ENCODE data around the gene YEATS4.
A peak's percentile ranks its signal among the peaks of the same experiment; 100 is the strongest.
"Not testable (repeated sequence)": the region's sequence is repeated elsewhere in the genome, so short reads cannot be mapped to it uniquely, and the experiment has no call there.

YEATS4 gene

GRCh38 chr12:69359531-69360347, at the start of gene YEATS4:
TSS of gene YEATS4 (plus strand) at chr12:69359743. CDS start at chr12:69359973, 230 bp downstream.
- peak; percentile 79 for DNase-seq
- Mint-ChIP-seq H3K27me3 (ENCODE audit: low read depth, poor library complexity) (peaks cover under 1% of the 10 kb centered on the region), H3K4me3 (peak within 1 kb of the TSS; percentile 92), H3K27ac (peak within 1 kb of the TSS; percentile 98), H3K9me3 (no peaks in the 10 kb centered on the region), H3K4me1 (peaks cover 29% of the 10 kb centered on the region), H3K36me3 (ENCODE audit: low read depth) (peaks cover 27% of the 10 kb centered on the region)
- TF ChIP-seq CTCF (IDR thresholded peaks at IDR 0.05) = no peak

GRCh38 chr12:69313209-69313608, 46.3 kb upstream of the YEATS4 start:
- no peak for TF ChIP-seq CTCF (IDR thresholded peaks at IDR 0.05)
- no peak overlapping the region for H3K4me3 Mint-ChIP-seq
- peaks cover 7% of the 10 kb centered on the region for H3K27me3 Mint-ChIP-seq (ENCODE audit: low read depth, poor library complexity)
- DNase-seq = no peak
- H3K4me1 Mint-ChIP-seq = no peaks in the 10 kb centered on the region
- no peak overlapping the region for H3K27ac Mint-ChIP-seq
- H3K36me3 Mint-ChIP-seq (ENCODE audit: low read depth) = no peaks in the 10 kb centered on the region
- H3K9me3 Mint-ChIP-seq = peaks cover 50% of the 10 kb centered on the region

- not testable (repeated sequence) for H3K36me3 Mint-ChIP-seq (ENCODE audit: low read depth); H3K4me1 Mint-ChIP-seq; DNase-seq; H3K4me3 Mint-ChIP-seq; H3K27ac Mint-ChIP-seq
- Mint-ChIP-seq H3K27me3 (ENCODE audit: low read depth, poor library complexity) (peaks cover 12% of the 10 kb centered on the region), H3K9me3 (peaks cover 71% of the 10 kb centered on the region)
These were observed 42.8 kb upstream of the YEATS4 start for GRCh38 chr12:69316784-69317183.

GRCh38 chr12:69317233-69317632, 42.3 kb upstream of the YEATS4 start:
- H3K4me1 Mint-ChIP-seq; H3K36me3 Mint-ChIP-seq (ENCODE audit: low read depth); DNase-seq; H3K4me3 Mint-ChIP-seq; H3K27ac Mint-ChIP-seq: not testable (repeated sequence)
- Mint-ChIP-seq H3K9me3 (peaks cover 71% of the 10 kb centered on the region), H3K27me3 (ENCODE audit: low read depth, poor library complexity) (peaks cover 12% of the 10 kb centered on the region)

GRCh38 chr12:69318225-69318624, 41.3 kb upstream of the YEATS4 start:
- H3K27ac Mint-ChIP-seq = no peak overlapping the region
- H3K9me3 Mint-ChIP-seq = peaks cover 71% of the 10 kb centered on the region
- TF ChIP-seq CTCF (IDR thresholded peaks at IDR 0.05) = no peak
- no peaks in the 10 kb centered on the region for H3K4me1 Mint-ChIP-seq
- no peak for DNase-seq
- no peaks in the 10 kb centered on the region for H3K36me3 Mint-ChIP-seq (ENCODE audit: low read depth)
- H3K27me3 Mint-ChIP-seq (ENCODE audit: low read depth, poor library complexity) = peaks cover 12% of the 10 kb centered on the region
- no peak overlapping the region for H3K4me3 Mint-ChIP-seq

GRCh38 chr12:69321351-69321750, 38.2 kb upstream of the YEATS4 start:
- H3K27me3 Mint-ChIP-seq (ENCODE audit: low read depth, poor library complexity) = peaks cover 10% of the 10 kb centered on the region
- no peak overlapping the region for H3K27ac Mint-ChIP-seq
- no peaks in the 10 kb centered on the region for H3K4me1 Mint-ChIP-seq
- H3K36me3 Mint-ChIP-seq (ENCODE audit: low read depth) = no peaks in the 10 kb centered on the region
- peaks cover 49% of the 10 kb centered on the region for H3K9me3 Mint-ChIP-seq
- TF ChIP-seq CTCF (IDR thresholded peaks at IDR 0.05) = no peak
- H3K4me3 Mint-ChIP-seq = no peak overlapping the region
- DNase-seq = no peak
